Mesendoderm (in vitro differentiated cells): ENCODE data around the gene EYS.

Experiments
- DNase-seq: peaks from one replicate; pipeline ENCODE4 v3.0.0; 2013
- H2AK5ac ChIP-seq: 2 replicates; pipeline ENCODE4 v1.6.1; 2013; ENCODE audit warnings: low read length, inconsistent platforms
- H2BK120ac ChIP-seq: 2 replicates; pipeline ENCODE4 v1.6.1; 2013; ENCODE audit warnings: low read depth, mild to moderate bottlenecking, low read length, moderate library complexity, mixed read lengths
- H2BK15ac ChIP-seq: replicated peaks from 2 replicates; pipeline ENCODE4 v1.6.1; 2013; ENCODE audit warnings: low read depth, mild to moderate bottlenecking, moderate library complexity
- H2BK5ac ChIP-seq: 2 replicates; pipeline ENCODE4 v1.6.1; 2013; ENCODE audit warnings: low read length, inconsistent platforms
- H3K18ac ChIP-seq: 2 replicates; pipeline ENCODE4 v1.6.1; 2013; ENCODE audit warnings: mild to moderate bottlenecking, low read length, mixed read lengths
- H3K23ac ChIP-seq: one replicate; pipeline ENCODE4 v1.6.1; 2013; ENCODE audit warnings: low read length
- H3K27ac ChIP-seq: 2 replicates; pipeline ENCODE4 v1.5.1; 2013; ENCODE audit warnings: low read depth, mild to moderate bottlenecking, inconsistent platforms, low read length, moderate library complexity
- H3K27me3 ChIP-seq: 2 replicates; pipeline ENCODE4 v1.6.1; 2013; ENCODE audit warnings: low read length, control low read depth, mild to moderate bottlenecking, inconsistent platforms; ENCODE audit not compliant: insufficient read depth, poor library complexity
- H3K36me3 ChIP-seq: 2 replicates; pipeline ENCODE4 v1.6.1; 2013; ENCODE audit warnings: low read length, inconsistent platforms; ENCODE audit not compliant: control insufficient read depth, insufficient read depth
- H3K4ac ChIP-seq: one replicate; pipeline ENCODE4 v1.6.1; 2013; ENCODE audit warnings: low read depth, mild to moderate bottlenecking, low read length, moderate library complexity
- H3K4me1 ChIP-seq: 2 replicates; pipeline ENCODE4 v1.6.1; 2013; ENCODE audit warnings: low read depth, low read length, inconsistent platforms; ENCODE audit not compliant: control insufficient read depth
- H3K4me2 ChIP-seq: 2 replicates; pipeline ENCODE4 v1.6.1; 2013; ENCODE audit warnings: low read length
- H3K4me3 ChIP-seq: 2 replicates; pipeline ENCODE4 v1.5.1; 2013; ENCODE audit warnings: mild to moderate bottlenecking, low read length
- H3K56ac ChIP-seq: one replicate; pipeline ENCODE4 v1.6.1; 2013; ENCODE audit warnings: low read length
- H3K79me1 ChIP-seq: 2 replicates; pipeline ENCODE4 v1.6.1; 2013; ENCODE audit warnings: low read length, inconsistent platforms
- H3K79me2 ChIP-seq: 2 replicates; pipeline ENCODE4 v1.6.1; 2013; ENCODE audit warnings: mild to moderate bottlenecking, low read length; ENCODE audit not compliant: control insufficient read depth, insufficient read depth
- H3K9ac ChIP-seq: 2 replicates; pipeline ENCODE4 v1.6.1; 2013; ENCODE audit warnings: low read length, inconsistent platforms
- H4K5ac ChIP-seq: one replicate; pipeline ENCODE4 v1.6.1; 2013; ENCODE audit warnings: low read length
- H4K8ac ChIP-seq: one replicate; pipeline ENCODE4 v1.6.1; 2013; ENCODE audit warnings: low read depth, mild to moderate bottlenecking, control low read depth, low read length, moderate library complexity
- WGBS: extraction: QIAGEN DNeasy Blood & Tissue Kit; methylation state at CpG from one replicate; pipeline ENCODE4 v1.1.7; 2013; ENCODE audit warnings: low lambda C conversion rate, missing lambda C conversion rate; ENCODE audit not compliant: insufficient coverage; ENCODE audit errors: extremely low coverage; 5-methylcytosine and 5-hydroxymethylcytosine counted together

The EYS gene

DNA sequence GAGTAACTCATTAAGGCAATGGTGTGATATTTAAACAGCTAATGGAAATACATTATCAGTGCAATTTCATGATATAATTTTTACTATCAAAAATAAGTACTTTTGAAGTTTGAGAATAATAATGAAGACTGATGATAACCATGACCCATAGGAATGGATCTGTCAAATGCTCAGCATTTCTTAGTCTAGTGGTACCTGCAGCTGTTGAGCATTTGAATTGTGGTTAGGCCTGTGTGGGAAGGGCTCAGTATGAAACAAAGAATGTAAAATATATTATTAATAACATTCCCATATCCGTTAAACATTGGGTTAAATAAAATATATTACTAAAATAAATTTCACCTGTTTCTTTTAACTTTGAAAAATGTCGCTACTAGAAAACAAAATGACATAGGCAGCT lies 1898.5 kb downstream of the EYS start:
- WGBS, result no CpG with 5 or more reads among the region's 2 CpGs
- no peaks in the 10 kb centered on the region for H3K79me1 ChIP-seq
- H3K4me3 ChIP-seq, result no peak overlapping the region
- H3K4ac ChIP-seq, result no peak overlapping the region
- no peak overlapping the region for H3K23ac ChIP-seq
- no peak overlapping the region for H3K9ac ChIP-seq
- no peak overlapping the region for H2BK120ac ChIP-seq
- H2BK15ac ChIP-seq, result no peak overlapping the region
- no peak overlapping the region for H3K27ac ChIP-seq
- no peaks in the 10 kb centered on the region for H3K79me2 ChIP-seq
- no peak overlapping the region for H2AK5ac ChIP-seq
- H3K18ac ChIP-seq, result no peak overlapping the region
- no peak overlapping the region for H3K56ac ChIP-seq
- H2BK5ac ChIP-seq, result no peak overlapping the region
- no peak for DNase-seq
- no peak overlapping the region for H3K4me2 ChIP-seq
- H4K8ac ChIP-seq, result no peak overlapping the region
- H3K27me3 ChIP-seq, result no peaks in the 10 kb centered on the region
- H3K4me1 ChIP-seq, result peaks cover 2% of the 10 kb centered on the region
- H3K36me3 ChIP-seq, result no peaks in the 10 kb centered on the region
- no peak overlapping the region for H4K5ac ChIP-seq

DNA sequence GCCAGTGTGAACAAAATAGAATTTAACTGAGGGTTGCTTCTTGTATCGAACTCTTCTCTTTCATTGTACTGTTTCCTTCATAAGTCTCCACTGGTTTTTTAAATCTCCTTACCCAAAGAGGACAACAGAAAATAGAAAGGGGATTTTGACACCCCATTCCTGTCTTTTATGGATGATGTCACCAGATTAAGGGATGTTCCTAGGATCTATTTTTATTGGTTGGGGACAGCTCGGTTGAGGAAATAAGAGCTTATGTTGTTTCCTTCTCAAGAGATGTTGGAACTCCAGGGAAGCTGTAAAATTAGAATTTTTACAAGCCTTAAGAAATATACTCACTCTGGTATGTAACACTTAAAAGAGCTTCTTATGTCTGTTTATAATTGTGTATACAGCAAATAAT lies 1900.0 kb downstream of the EYS start:
- WGBS, result no CpG with 5 or more reads among the region's 2 CpGs

DNA sequence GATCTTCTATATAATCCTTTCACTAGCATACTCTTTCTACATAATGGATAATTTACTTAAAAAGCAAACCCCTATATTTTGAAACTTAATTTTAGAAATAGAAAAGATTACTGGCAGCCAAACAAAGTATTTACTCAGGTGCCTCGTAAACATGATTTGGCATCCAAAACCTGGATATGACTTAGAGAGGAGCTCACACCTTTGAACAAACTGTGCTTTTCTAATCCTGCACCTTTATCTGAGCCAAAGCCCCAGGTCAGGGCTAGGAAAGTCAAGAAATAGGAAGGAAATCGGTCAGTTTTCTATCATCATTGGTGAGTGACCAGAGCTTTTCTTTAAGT lies 1900.5 kb downstream of the EYS start:
- Histone ChIP-seq H2BK15ac (no peak overlapping the region), H3K79me2 (no peaks in the 10 kb centered on the region), H3K9ac (no peak overlapping the region), H3K4ac (no peak overlapping the region), H4K8ac (peak overlapping the region; percentile 76), H3K18ac (no peak overlapping the region), H4K5ac (no peak overlapping the region), H3K4me3 (no peak overlapping the region), H3K4me1 (peaks cover 2% of the 10 kb centered on the region), H2AK5ac (no peak overlapping the region), H3K27me3 (no peaks in the 10 kb centered on the region), H3K56ac (no peak overlapping the region), H3K23ac (no peak overlapping the region), H3K36me3 (no peaks in the 10 kb centered on the region), H3K79me1 (no peaks in the 10 kb centered on the region), H3K4me2 (no peak overlapping the region), H3K27ac (no peak overlapping the region), H2BK5ac (no peak overlapping the region), H2BK120ac (no peak overlapping the region)
- no CpG with 5 or more reads among the region's 2 CpGs for WGBS
- no peak for DNase-seq

More for the DNA sequence above, 1900.0 kb downstream of the EYS start:
- Histone ChIP-seq H3K9ac (no peak overlapping the region), H3K79me1 (no peaks in the 10 kb centered on the region), H3K36me3 (no peaks in the 10 kb centered on the region), H2BK120ac (no peak overlapping the region), H3K18ac (no peak overlapping the region), H2AK5ac (no peak overlapping the region), H3K4me1 (peaks cover 2% of the 10 kb centered on the region), H3K27me3 (no peaks in the 10 kb centered on the region), H2BK5ac (no peak overlapping the region), H3K23ac (no peak overlapping the region), H2BK15ac (no peak overlapping the region), H4K5ac (no peak overlapping the region), H3K56ac (no peak overlapping the region), H3K4ac (no peak overlapping the region), H4K8ac (no peak overlapping the region), H3K79me2 (no peaks in the 10 kb centered on the region), H3K27ac (no peak overlapping the region), H3K4me3 (no peak overlapping the region), H3K4me2 (no peak overlapping the region)
- no peak for DNase-seq

DNA sequence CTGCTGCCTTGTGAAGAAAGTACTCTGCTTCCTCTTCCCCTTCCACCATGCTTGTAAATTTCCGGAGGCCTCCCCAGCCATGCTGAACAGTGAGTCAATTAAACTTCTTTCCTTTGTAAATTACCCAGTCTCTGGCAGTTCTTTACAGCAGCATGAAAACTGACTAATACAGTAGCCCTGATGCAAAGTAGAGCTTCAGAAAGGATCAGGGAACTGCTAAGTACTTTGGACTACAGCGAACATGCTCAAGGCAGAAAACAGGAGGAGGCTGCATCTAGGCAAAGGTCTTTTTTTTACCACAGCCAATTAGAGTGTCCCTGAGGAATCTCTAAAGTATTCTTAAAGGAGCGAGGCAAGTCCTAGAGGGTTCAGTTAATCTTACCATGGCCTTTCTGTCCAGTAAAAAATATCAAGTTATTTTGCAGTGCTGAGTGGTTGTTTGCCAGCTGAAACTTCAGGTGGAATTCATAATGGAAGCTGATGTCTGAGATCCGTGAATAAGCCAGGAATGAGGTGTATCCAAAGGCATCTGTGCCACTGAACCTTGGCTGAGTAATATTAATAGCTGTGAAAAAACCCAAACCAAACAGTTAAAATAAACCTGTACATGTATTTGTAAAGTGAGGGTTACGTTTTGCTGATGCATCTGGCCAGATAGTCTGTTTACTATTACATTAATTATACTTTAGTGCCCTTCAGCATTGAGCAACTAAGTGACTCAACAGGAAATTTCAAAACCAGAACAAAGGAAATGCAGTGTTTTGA lies 1901.0 kb downstream of the EYS start:
- WGBS, result no CpG with 5 or more reads among the region's 5 CpGs
- peak overlapping the region; percentile 70 for H3K27ac ChIP-seq
- no peak overlapping the region for H2BK15ac ChIP-seq
- no peak overlapping the region for H4K5ac ChIP-seq
- peaks cover 2% of the 10 kb centered on the region for H3K4me1 ChIP-seq
- H3K79me2 ChIP-seq, result no peaks in the 10 kb centered on the region
- H3K79me1 ChIP-seq, result no peaks in the 10 kb centered on the region
- H3K9ac ChIP-seq, result no peak overlapping the region
- no peak overlapping the region for H3K56ac ChIP-seq
- H2BK120ac ChIP-seq, result peak overlapping the region; percentile 28
- H2AK5ac ChIP-seq, result no peak overlapping the region
- H3K27me3 ChIP-seq, result no peaks in the 10 kb centered on the region
- H3K4me3 ChIP-seq, result no peak overlapping the region
- no peak overlapping the region for H3K4ac ChIP-seq
- peak; percentile 37 for DNase-seq
- no peak overlapping the region for H3K4me2 ChIP-seq
- no peak overlapping the region for H4K8ac ChIP-seq
- no peak overlapping the region for H2BK5ac ChIP-seq
- no peaks in the 10 kb centered on the region for H3K36me3 ChIP-seq
- H3K18ac ChIP-seq, result no peak overlapping the region
- H3K23ac ChIP-seq, result no peak overlapping the region

DNA sequence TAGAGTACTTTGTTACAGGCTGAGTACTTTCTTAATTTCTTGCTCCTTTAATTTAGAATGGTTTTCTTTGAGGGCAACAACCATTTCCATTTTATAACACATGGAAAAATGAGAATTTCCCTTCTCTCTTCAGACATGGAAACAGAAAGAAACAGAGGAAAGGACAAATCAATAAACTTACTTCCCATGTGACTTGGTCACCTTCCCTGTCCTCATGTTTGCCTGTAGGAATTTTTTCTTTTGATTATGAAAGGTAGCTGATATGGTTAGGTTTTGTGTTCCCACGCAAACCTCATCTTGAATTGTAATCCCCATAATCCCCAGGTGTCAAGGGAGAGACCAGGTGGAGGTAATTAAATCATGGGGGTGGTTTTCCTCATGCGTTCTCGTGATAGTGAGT lies 1901.7 kb downstream of the EYS start:
- Histone ChIP-seq H3K4ac (no peak overlapping the region), H3K4me3 (no peak overlapping the region)

DNA sequence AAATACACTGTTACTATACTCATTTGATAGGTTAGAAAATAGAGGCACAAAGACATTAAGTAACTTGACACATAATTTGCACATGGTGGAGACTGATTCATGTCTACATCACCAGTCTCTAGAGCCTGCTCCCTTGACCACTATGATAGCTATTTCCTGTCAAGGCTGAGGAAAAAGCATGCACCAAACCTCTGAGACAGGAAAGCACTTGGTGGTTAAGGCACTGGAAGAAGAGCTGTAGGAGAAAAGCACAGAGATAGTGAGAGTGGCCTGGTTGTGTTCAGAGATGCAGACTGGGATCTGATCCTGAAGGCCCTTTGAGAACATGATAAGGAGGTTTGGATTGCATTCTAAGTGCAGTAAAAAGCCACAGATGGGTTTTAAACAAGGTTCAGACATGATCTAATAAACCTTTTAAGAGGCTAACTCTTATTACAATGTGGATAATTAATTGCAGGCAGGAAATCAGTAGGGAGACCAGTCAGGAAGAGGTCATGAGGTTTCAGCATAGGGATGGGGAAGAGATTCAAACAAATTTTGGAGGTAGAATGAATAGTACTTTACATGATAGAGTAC lies 1902.6 kb downstream of the EYS start:
- Histone ChIP-seq H3K4me2 (no peak overlapping the region), H3K23ac (no peak overlapping the region), H2BK15ac (no peak overlapping the region), H3K36me3 (no peaks in the 10 kb centered on the region), H3K4me1 (peaks cover 2% of the 10 kb centered on the region), H2BK120ac (no peak overlapping the region), H3K27ac (no peak overlapping the region), H3K4me3 (no peak overlapping the region), H3K56ac (no peak overlapping the region), H3K18ac (no peak overlapping the region), H4K8ac (no peak overlapping the region), H3K79me1 (no peaks in the 10 kb centered on the region), H3K4ac (no peak overlapping the region), H2BK5ac (no peak overlapping the region), H3K27me3 (no peaks in the 10 kb centered on the region), H4K5ac (no peak overlapping the region), H2AK5ac (no peak overlapping the region), H3K79me2 (no peaks in the 10 kb centered on the region), H3K9ac (no peak overlapping the region)
- DNase-seq, result peak; percentile 26

More for the DNA sequence above, 1901.7 kb downstream of the EYS start:
- no peaks in the 10 kb centered on the region for H3K79me2 ChIP-seq
- no peak overlapping the region for H3K56ac ChIP-seq
- H3K9ac ChIP-seq, result no peak overlapping the region
- H3K23ac ChIP-seq, result no peak overlapping the region
- no peak overlapping the region for H3K4me2 ChIP-seq
- H3K18ac ChIP-seq, result no peak overlapping the region
- peaks cover 2% of the 10 kb centered on the region for H3K4me1 ChIP-seq
- H2BK5ac ChIP-seq, result no peak overlapping the region
- H3K79me1 ChIP-seq, result no peaks in the 10 kb centered on the region
- H2AK5ac ChIP-seq, result no peak overlapping the region
- DNase-seq, result no peak
- H4K5ac ChIP-seq, result no peak overlapping the region
- H3K27me3 ChIP-seq, result no peaks in the 10 kb centered on the region
- WGBS, result no CpG with 5 or more reads among the region's 3 CpGs
- no peak overlapping the region for H2BK15ac ChIP-seq
- H4K8ac ChIP-seq, result no peak overlapping the region
- H3K36me3 ChIP-seq, result no peaks in the 10 kb centered on the region
- H3K27ac ChIP-seq, result peak overlapping the region; percentile 70
- no peak overlapping the region for H2BK120ac ChIP-seq
